Activated CD4-positive, CD25-positive, alpha-beta regulatory T cell treated with anti-CD3 and anti-CD28 coated beads, Interleukin-2, amount 50 U/mL, for 16 hours (primary cell): ENCODE data around the gene GCNA.
"Not testable (repeated sequence)": the region's sequence is repeated elsewhere in the genome, so short reads cannot be mapped to it uniquely, and the experiment has no call there.

Source experiments
- DNase-seq: peaks from one replicate; pipeline ENCODE4 v3.0.0-alpha.2; 2020; ENCODE audit warnings: low read depth, low spot score

The GCNA gene

DNA sequence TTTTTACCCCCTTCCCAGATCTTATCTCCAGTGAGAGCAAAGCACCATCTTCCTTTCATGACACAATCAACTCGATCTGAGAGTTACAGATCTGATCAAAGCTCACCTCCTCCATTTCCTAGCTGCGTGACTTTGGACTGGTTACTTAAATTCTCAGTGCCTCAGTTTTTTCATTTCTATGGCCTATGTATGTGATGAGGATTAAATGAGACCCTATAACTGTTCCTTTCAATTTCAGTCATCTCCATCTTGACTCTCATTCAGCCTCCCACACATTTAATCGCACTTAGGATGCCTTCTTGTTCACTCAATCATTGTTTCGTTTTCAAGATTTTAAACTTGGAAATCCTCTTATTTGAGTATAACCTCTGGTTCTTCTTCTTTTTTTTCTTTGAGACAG, 60.2 kb downstream of the GCNA start:
- DNase-seq, result no peak

DNA sequence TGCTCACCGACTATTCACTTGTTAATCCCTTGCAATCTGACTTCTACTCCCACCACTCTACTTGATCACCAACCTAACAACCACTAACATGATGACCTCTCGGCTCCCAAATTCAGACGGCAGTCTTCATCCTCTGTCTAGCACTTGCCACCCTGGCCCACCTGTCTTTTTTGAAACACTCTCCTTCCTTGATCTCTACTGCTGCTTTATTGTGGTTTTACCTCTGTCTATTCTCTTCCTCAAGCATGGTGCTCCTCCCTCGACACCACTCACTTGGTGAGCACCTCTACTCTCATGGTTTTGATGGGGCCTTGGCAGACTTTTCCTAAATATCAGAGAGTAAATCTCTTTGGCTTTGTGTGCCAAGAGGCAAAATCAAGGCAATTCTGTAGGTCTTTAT, 61.8 kb downstream of the GCNA start:
- DNase-seq, result no peak

DNA sequence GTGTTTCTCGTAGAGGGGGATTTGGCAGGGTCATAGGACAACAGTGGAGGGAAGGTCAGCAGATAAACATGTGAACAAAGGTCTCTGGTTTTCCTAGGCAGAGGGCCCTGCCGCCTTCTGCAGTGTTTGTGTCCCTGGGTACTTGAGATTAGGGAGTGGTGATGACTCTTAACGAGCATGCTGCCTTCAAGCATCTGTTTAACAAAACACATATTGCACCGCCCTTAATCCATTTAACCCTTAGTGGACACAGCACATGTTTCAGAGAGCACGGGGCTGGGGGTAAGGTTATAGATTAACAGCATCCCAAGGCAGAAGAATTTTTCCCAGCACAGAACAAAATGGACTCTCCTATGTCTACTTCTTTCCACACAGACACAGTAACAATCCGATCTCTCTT, 66.2 kb downstream of the GCNA start:
- DNase-seq, result not testable (repeated sequence)

DNA sequence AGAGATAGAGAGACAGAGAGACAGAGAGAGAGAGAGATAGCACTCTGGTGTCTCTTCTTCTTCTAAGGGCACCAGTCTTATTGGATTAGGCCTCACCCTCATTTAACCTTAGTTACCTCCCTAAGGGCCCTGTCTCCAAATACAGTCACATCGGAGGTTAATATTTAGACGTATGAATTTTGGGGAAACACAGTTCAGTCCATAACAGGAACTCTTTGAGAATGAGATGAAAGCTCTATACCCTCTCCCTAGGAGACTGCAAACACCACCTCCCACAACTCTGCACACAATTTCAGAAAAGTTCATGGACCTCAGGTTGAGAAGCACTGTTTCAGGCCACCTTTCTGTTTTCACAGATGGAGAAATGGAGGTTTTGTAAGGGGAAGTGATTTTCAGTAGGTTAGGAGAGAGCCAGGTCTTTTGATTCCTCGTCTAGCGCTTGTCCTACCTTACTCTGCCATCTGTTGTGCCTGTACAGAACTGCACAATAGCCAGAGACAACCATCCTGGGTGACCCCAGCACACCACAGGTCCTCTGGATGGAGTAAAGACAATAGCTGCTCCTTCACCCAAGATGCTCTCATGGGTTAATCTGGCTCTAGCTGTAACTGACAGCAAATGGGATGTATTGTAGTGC, 72.2 kb downstream of the GCNA start:
- DNase-seq, result no peak

- peak; percentile 18 for DNase-seq
Observed at GRCh38 chrX:71652405-71652804, 74.2 kb downstream of the GCNA start.

GRCh38 chrX:71653344-71653743, 75.1 kb downstream of the GCNA start:
- no peak for DNase-seq

DNA sequence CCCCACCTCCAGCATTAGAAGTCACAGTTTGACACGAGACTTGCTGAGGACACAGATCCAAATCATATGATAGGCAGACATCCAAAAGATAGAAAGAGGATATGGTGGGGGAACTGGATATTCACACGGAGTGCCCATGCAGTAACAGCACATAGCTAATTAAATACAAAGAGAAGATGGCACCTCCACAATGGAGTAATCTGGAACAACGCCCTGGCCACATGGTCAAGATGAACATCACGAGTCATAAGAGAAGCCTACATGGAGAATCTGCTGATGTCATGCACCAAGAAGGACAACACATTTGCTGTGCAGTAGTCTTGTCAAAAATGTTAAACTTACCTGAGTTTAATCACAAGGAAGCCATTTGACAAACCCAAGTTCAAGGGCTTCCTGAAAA, 79.0 kb downstream of the GCNA start:
- DNase-seq, result no peak

- DNase-seq, result no peak
Observed at GRCh38 chrX:71659342-71659741, 81.1 kb downstream of the GCNA start.

GRCh38 chrX:71659959-71660358, 81.7 kb downstream of the GCNA start:
- no peak for DNase-seq

DNA sequence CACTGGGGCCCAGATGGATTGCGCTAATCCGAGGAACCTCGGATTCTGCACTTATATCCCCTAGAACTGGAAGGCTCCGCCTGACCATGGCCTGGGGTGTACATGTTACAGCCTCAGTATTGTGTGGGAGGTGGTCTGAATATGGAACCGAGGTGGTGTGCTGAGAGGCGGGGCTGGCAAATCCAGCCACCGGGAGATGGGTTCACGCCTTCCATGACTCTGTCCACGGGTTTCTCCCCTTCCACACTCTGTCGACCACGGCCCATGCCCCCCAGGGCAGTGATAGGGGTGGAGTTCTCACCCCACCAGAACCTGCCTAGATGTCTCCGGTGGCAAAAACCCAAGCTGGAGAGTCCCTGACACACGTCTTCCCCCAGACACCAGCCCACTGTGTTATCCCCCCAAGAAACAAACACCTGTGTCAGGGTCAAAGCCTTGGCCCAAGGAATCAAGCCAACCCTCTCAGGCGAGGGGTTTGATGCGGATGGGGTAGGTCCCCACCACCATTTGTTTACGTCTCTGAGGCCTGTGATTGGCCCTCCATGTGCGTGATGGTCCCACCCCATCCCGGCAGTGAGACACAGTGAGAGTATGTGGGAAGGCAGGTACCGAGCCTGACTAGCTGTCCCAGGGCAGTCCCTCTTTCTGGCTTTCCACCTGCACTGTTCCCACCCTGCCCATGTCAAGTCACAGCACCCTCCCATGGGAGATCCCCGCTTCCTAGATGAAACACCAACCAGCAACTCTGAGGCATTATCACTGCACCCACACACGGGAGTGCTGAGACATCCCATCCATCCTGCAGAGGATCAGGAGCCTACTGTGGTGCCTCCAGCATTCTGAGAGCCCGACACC, 82.6 kb downstream of the GCNA start:
- DNase-seq, result no peak

GRCh38 chrX:71661919-71662318, 83.7 kb downstream of the GCNA start:
- no peak for DNase-seq

DNA sequence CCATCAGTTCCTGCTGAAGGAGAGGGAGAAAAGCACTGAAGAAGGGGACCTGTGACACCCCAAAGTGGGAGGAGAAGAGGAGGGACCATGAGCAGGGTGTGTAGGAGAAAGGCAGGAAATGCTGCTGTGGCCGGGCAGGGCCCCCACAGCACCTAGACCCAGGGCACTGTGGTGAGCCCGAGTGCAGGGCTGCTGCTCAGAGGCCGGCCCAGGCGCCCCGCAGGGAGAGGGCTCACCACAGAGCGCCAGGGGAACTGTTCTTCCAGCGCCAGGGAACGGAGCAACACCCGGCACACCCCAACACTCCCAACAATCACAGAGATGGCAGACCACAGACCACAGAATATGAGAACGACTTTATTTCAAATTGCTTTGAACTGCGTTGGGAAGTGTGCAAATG, 84.4 kb downstream of the GCNA start:
- not testable (repeated sequence) for DNase-seq
